GM21423 (cell line): ENCODE measurements around the gene ZDHHC19.

Source experiments
- ATAC-seq: cut with Tn5 transposase; IDR thresholded peaks from one replicate; pipeline ENCODE4 v1.9.1; 2021; ENCODE audit warnings: mild to moderate bottlenecking, moderate library complexity; ENCODE audit not compliant: unreplicated experiment

Gene ZDHHC19

GRCh38 chr3:196150481-196150880, 60.7 kb downstream of the ZDHHC19 start:
- no peak for ATAC-seq

GRCh38 chr3:196149831-196150301, 61.3 kb downstream of the ZDHHC19 start:
- no peak for ATAC-seq

GRCh38 chr3:196149375-196149774, 61.8 kb downstream of the ZDHHC19 start:
- no peak for ATAC-seq
